NCI-H510A (cell line): ENCODE data around the gene AZI2.

Experiments used
- DNase-seq: peaks from one replicate; lab custom pipeline; 2025; lab: John Stamatoyannopoulos, UW

The AZI2 gene

GRCh38 chr3:28301688-28302087 is 46.9 kb downstream of the AZI2 start:
- no peak for DNase-seq

DNA sequence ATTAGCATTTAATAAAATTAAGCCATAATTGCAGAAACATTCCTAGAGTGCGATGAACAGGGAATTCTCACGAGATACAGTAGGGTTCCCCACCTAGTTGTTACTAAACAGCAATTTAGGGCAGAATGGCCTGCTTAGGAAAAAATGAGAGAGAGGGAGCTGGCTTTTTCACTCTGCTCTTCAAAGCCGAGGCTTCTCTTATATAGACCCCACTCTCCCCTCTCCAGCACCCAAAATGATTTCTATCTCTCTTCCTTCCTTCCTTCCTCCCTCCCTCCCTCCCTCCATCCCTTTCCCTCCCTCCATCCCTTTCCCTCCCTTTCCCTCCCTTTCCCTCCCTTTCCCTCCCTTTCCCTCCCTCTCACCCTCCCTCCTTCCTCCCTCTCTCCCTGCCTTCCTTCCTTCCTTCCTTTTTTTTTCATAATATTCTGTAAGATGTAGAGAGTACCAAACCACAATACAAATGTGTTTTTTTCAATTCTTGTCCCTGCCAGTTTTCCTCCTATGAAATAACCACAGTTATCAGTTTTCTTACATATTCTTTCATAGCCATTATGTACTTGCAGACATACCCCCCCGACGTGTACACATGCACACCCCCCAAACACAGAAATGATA is 48.2 kb downstream of the AZI2 start:
- DNase-seq: no peak

- DNase-seq: no peak
Measured at GRCh38 chr3:28299705-28300104, 48.9 kb downstream of the AZI2 start.

GRCh38 chr3:28295898-28296490 is 52.6 kb downstream of the AZI2 start:
- no peak for DNase-seq

DNA sequence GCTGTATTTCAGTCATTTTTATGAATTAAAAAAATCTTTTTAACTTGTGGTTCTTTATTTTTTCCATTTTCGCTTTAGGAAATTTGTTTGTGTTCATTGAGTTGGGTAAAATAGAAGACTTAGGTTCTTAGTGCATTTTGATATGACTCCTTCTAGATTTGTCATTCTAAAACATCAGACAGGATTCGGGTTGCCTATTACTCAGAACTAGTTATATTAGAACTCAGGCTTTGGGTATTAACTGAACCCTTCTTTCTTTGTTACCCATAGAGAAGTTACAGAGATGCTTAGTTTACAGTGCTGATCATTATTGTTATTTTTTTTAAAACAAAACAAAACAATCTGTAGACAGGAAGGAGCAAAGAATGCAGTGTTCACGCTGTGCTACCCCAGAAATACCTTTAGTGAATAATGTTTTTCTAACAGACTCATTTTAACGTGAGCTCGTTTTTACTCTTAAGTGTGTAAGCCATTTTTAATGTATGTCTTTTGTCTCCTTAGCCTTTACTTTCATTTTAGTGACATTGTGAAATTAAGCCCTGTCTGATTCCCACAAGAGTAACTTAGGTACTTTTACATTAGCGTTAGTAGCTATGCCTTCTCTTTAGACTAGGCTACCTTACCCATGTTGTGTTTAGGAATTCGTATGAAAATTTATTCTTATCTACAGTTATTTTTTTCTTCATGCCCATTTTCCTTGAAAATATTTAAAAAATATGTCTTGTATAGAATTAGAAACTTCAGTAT is 53.8 kb downstream of the AZI2 start:
- DNase-seq: no peak

DNA sequence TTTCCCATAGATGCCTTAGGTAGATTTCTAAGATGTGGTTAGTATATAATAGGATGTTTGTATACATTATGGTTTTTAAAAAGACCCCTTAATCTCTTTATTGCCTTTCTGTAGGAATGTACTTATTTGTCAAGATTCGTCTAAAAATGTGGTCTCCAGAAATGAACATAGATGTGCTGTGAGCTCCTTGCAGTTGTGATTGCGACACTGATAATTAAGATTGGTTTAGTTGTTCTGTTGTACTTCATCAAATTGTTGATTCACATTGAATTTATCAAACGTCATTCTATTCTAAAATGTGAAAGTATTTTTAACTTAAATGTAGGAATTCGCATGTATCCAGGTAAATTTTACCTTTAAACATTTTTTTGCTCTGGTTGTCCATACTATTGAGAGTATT is 56.0 kb downstream of the AZI2 start:
- no peak for DNase-seq

GRCh38 chr3:28291577-28291976 is 57.0 kb downstream of the AZI2 start:
- DNase-seq: no peak

DNA sequence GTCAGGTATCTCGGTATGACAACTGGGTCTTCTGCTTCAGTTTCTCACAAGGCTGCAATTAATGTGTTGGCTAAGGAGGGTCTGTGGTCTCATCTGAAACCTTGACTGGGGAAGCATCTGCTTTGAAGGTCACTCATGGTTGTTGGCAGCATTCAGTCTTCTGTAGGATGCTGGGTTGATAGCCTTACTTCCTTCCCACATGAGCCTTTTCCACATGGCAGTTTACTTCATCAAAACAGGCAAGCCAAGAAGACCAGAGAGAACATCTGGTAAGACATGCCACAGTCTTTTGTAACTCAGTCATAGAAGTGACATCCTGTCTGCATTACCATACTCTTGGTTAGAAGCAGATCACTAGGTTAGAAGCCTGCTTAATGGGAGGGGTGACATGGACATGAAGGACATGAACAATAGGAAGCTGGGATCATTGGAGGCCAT is 57.7 kb downstream of the AZI2 start:
- DNase-seq: no peak

- no peak for DNase-seq
Measured at GRCh38 chr3:28287046-28287445, 61.6 kb downstream of the AZI2 start.

GRCh38 chr3:28286595-28286994 is 62.0 kb downstream of the AZI2 start:
- no peak for DNase-seq

DNA sequence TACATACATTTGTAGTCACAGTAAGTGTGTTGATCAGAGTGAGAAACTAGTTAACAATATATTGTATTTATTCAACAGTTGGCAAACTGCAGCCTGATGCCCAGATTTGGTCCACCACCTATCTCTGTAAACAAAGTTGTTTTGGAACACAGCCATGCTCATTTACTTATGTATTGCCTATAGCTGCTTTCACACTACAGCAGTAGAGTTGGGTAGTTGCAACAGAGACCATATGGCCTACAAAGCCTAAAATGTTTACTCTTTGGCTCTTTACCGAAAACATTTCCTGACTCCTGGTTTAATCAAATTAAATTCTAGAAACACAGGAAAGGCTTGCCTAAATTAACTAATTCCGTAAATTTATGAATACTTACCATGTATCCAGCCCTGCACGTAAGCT is 67.8 kb downstream of the AZI2 start:
- no peak for DNase-seq

- DNase-seq: no peak
Measured at GRCh38 chr3:28279770-28280169, 68.9 kb downstream of the AZI2 start.

GRCh38 chr3:28278918-28279317 is 69.7 kb downstream of the AZI2 start:
- DNase-seq: no peak

GRCh38 chr3:28273837-28274236 is 74.8 kb downstream of the AZI2 start:
- no peak for DNase-seq
